T-helper 17 cell (primary cell): ENCODE results near the gene IFNW1. TPM values are rescaled to one million over a fixed set of nuclear protein-coding genes. Genes with fewer than 3 reads are reported as not detected.
"Not testable (repeated sequence)": the region's sequence is repeated elsewhere in the genome, so short reads cannot be mapped to it uniquely, and the experiment has no call there.

Experiments
- ATAC-seq: fragments of 150-1000 bp; cut with Tn5 transposase; 2 replicates; pipeline ENCODE4 v1.10.0; 2021; ENCODE audit warnings: mild to moderate bottlenecking, moderate library complexity
- DNase-seq, 3 donors: peaks; one replicate each; pipeline versions ENCODE4 v3.0.0 to v3.0.0-alpha.2; 2020 to 2021
- H3K9me3 ChIP-seq: one replicate; pipeline ENCODE4 v1.7.0; 2013; ENCODE audit warnings: low read length, mild to moderate bottlenecking; ENCODE audit not compliant: control insufficient read depth, poor library complexity, severe bottlenecking
- H3K27ac Mint-ChIP-seq: one replicate; pipeline ENCODE4 v1.8.0; 2022; ENCODE audit warnings: mild to moderate bottlenecking, moderate library complexity, mixed read lengths
- H3K27me3 Mint-ChIP-seq: one replicate; pipeline ENCODE4 v1.8.0; 2022; ENCODE audit warnings: mixed read lengths
- H3K36me3 Mint-ChIP-seq: one replicate; pipeline ENCODE4 v1.8.0; 2022; ENCODE audit warnings: low read depth, mixed read lengths
- H3K4me1 Mint-ChIP-seq: one replicate; pipeline ENCODE4 v1.8.0; 2022; ENCODE audit warnings: mild to moderate bottlenecking, mixed read lengths
- H3K4me3 Mint-ChIP-seq: one replicate; pipeline ENCODE4 v1.8.0; 2022; ENCODE audit warnings: mild to moderate bottlenecking, moderate library complexity, mixed read lengths
- total RNA-seq, 4 donors: library from RNA in 2 of 4; stranded (reverse) in 2 of 4; gene quantifications; one replicate each; pipeline ENCODE4 v1.2.3 and lab custom pipeline; 2022 to 2026

Gene IFNW1
- not detected for total RNA-seq
- total RNA-seq (lab: John Stamatoyannopoulos, UW): 0 reads per million in 2 donors

DNA sequence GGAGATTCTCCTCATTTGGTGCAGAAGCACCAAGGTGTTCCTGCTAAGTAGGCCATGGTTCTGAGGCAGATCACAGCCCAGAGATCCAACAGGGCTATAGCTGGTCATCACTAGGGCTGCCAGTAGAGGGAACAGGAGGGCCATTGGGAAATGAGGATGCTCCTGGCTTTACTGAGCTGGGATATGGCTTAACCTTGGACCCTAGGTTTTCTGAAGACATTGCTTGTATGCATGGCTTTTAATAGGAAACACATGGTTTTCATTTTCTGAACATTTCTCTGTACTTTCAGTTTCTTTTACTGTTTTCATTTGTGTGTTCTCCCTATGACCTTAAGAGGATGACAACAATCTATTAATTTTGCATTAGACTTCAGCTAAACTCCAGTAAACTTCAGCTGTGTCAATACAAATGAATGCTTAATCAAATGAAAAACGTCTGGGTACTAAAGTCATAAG is at the start of gene IFNW1:
TSS of gene IFNW1 (minus strand) at position 406 of the 456 bp plus-strand sequence. CDS start at position 144, 262 bp downstream.
- no peak within 1 kb of the TSS for H3K4me3 Mint-ChIP-seq

DNA sequence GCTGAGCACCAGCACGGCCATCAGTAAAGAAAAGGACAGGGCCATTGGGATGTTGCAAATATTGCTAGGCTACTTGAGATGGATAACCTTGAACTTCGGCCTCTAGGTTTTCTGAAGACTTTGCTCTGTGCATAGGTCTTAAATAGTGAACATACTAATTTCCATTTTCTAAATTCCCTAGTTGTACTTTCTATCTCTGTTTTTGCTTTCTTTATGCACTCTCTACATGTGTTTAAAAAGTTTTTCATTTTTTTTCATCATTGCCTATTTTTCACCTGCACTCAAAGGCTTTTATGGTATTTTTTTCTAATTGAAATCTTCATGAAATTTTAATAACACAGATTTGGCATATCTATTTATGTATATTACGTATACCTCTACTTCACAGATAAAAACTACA is 45.9 kb upstream of the IFNW1 start, which contains the start of gene IFNA4:
TSS of gene IFNA4 (minus strand) at position 101 of the 400 bp plus-strand sequence. CDS start at position 45, 56 bp downstream.
- not testable (repeated sequence) for H3K36me3 Mint-ChIP-seq, ATAC-seq, H3K4me1 Mint-ChIP-seq, DNase-seq, H3K27ac Mint-ChIP-seq, H3K9me3 ChIP-seq, H3K4me3 Mint-ChIP-seq, H3K27me3 Mint-ChIP-seq

More for the DNA sequence above, at the start of gene IFNW1:
- ATAC-seq (no peak), DNase-seq (no peak)
- H3K9me3 ChIP-seq: no peaks in the 10 kb centered on the region
- Mint-ChIP-seq H3K4me1 (peaks cover 16% of the 10 kb centered on the region), H3K36me3 (no peaks in the 10 kb centered on the region), H3K27ac (no peak within 1 kb of the TSS), H3K27me3 (peaks cover 5% of the 10 kb centered on the region)

DNA sequence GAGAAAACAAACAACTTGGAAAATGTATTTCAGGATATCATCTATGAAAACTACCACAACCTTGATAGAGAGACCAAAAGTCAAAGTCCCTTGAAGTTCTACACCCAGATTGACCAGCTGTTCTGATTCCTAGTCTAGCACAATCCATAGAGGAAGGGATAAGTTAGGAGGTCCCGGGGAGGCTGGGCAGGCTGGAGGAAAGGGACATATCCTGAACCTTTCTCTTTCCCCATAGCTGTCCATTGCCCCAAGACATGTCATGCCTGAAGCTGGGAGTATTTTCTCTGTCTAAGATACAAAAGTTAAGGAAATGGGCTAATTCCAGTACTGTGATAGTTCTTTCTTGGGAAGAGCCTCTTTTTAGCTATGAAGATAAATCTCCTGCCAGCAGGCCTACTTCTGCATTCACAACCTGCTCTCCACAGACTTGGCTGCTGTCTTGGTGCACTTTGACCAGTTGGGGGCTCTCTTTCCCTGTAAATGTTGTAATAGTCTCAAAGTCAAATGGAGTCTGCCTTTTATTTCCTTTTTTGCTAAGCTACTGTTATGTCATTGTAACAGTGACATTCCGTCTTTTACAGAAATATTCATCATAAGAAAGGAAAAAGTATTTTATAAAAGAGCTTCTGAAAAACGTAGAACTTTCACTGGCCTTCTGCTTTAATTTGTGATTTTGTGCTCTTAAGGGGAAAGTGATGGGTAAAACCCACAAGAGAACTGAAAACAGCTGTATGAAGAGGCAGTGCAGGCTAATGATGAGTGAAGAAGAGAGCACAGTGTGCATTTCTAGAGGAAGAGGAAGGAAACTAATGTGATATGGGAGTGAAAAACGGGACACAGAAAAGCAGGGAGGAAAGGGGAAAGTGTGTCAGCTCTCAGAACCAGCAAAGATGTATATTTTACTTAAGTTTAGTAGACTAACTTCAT is 41.4 kb upstream of the IFNW1 start:
- H3K36me3 Mint-ChIP-seq, H3K9me3 ChIP-seq, H3K27me3 Mint-ChIP-seq, DNase-seq, H3K4me3 Mint-ChIP-seq: not testable (repeated sequence)
- peak; percentile 87 for ATAC-seq
- peak overlapping the region; percentile 81 for H3K27ac Mint-ChIP-seq
- peaks cover 11% of the 10 kb centered on the region for H3K4me1 Mint-ChIP-seq

DNA sequence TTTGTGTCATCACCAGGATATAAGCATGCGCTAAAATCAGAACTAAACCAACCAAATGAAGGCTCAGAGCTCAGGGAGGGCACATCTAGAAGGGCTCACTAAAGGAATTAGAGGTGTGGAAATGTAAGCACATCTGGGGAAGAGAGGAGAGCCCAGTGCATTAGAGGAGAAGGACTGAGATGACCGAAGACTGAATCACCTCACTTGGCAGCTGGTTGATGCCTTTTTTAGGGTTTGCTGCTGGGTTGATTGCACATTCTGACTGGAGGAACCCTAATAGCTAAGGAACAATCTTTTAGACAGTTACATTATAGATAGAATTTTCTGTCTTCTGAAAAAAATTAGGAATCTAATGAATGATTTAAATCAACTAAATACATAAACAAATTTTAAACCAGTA is 33.0 kb upstream of the IFNW1 start:
- no peaks in the 10 kb centered on the region for H3K9me3 ChIP-seq
- no peak for ATAC-seq
- H3K27me3 Mint-ChIP-seq: peaks cover 7% of the 10 kb centered on the region
- H3K27ac Mint-ChIP-seq: no peak overlapping the region
- H3K36me3 Mint-ChIP-seq: peaks cover 2% of the 10 kb centered on the region
- H3K4me1 Mint-ChIP-seq: no peaks in the 10 kb centered on the region
- no peak for DNase-seq
- no peak overlapping the region for H3K4me3 Mint-ChIP-seq

DNA sequence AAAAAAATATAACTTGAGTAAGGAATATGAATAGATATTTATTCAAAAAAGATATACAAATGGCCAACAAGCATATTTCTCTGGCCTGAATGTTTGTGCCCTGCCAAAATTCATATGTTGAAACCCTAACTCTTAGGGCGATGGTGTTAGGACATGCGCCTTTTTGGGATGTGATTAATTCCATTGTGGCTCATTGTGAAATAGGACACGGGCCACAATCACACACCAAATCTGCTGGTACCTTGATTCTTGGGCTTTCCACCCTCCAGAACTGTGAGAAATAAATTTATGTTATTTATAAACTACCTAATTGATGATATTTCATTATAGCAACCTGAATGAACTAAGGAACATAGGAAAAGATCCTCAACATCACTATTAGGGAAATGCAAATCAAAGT is 30.5 kb upstream of the IFNW1 start:
- no peak overlapping the region for H3K4me3 Mint-ChIP-seq

DNA sequence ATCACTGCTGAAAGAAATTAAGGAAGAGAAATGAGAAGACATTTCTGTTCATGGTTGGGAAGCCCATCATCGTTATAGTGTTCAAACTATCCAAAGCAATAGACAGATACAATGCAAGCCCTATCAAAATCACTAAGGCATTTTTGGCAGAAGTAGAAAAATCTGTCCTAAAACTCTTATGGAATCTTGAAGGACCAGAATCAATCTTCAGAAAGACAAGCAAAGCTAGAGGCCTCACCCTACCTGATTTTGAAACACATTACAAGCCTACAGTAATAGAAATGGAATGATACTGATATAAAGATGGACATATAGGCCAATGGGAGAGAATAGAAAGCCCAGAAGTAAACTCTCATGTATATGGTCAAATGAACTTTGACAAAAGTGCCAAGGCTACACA is 29.7 kb upstream of the IFNW1 start:
- Mint-ChIP-seq H3K4me1 (no peaks in the 10 kb centered on the region), H3K4me3 (no peak overlapping the region), H3K27ac (no peak overlapping the region), H3K36me3 (no peaks in the 10 kb centered on the region), H3K27me3 (peaks cover 7% of the 10 kb centered on the region)
- no peaks in the 10 kb centered on the region for H3K9me3 ChIP-seq
- no peak for ATAC-seq
- no peak for DNase-seq

More for the DNA sequence above, 30.5 kb upstream of the IFNW1 start:
- no peaks in the 10 kb centered on the region for H3K9me3 ChIP-seq
- no peak for ATAC-seq
- no peaks in the 10 kb centered on the region for H3K4me1 Mint-ChIP-seq
- peaks cover under 1% of the 10 kb centered on the region for H3K36me3 Mint-ChIP-seq
- no peak overlapping the region for H3K27ac Mint-ChIP-seq
- H3K27me3 Mint-ChIP-seq: peaks cover 8% of the 10 kb centered on the region
- DNase-seq: no peak

DNA sequence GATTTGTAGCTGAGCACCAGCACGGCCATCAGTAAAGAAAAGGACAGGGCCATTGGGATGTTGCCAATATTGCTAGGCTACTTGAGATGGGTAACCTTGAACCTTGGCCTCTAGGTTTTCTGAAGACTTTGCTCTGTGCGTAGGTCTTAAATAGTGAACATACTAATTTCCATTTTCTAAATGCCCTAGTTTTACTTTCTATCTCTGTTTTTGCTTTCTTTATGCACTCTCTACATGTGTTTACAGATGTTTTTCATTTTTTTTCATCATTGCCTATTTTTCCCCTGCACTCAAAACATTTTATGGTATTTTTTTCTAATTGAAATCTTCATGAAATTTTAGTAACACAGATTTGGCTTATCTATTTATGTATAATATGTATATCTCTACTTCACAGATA is 24.9 kb upstream of the IFNW1 start, which contains the start of gene IFNA21:
TSS of gene IFNA21 (minus strand) at position 101 of the 400 bp plus-strand sequence. CDS start at position 53, 48 bp downstream.
- not testable (repeated sequence) for H3K4me3 Mint-ChIP-seq, H3K36me3 Mint-ChIP-seq, H3K27me3 Mint-ChIP-seq, H3K4me1 Mint-ChIP-seq, DNase-seq, H3K9me3 ChIP-seq, H3K27ac Mint-ChIP-seq, ATAC-seq

DNA sequence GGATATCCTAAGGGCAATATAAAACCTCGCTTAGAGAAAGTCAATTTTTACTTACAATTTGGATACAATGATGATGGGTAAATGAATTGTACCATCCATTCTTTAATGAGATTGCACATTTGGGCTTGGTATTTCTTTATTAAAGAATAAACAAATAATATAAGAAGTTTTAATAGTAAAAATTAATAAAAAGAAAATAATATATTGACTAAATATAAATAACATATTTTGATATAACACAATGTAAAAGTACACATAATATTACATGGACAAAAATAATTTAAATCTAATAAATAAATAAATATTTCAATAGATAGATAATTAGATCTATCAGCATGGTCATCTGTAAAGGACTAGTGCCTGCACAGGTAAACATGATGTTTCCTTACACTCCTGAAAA is 23.9 kb upstream of the IFNW1 start:
- Mint-ChIP-seq H3K4me1 (peaks cover 8% of the 10 kb centered on the region), H3K36me3 (no peaks in the 10 kb centered on the region), H3K27ac (no peak overlapping the region), H3K27me3 (peaks cover 7% of the 10 kb centered on the region), H3K4me3 (no peak overlapping the region)
- ATAC-seq: no peak
- H3K9me3 ChIP-seq: no peaks in the 10 kb centered on the region
- DNase-seq: no peak

DNA sequence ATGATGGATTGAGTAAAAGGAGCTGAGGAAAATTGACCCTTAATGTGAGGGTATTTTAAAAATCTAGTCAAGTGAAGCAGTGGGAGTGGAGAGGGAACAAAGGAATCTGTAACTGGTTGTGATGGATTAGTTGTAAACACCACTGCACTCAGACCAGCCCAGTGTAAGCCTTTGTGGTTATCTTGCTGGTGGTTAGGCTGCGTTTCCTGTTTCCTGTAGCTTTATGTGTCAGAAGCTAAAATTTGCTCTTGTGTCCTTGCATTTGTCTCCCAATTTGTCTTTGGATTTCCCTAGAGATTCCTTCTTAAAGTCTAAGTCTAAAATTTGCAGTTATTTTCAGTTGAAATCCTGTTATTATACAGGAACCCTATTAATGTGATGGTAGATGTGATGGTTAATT is 18.5 kb upstream of the IFNW1 start:
- no peaks in the 10 kb centered on the region for H3K9me3 ChIP-seq
- H3K4me3 Mint-ChIP-seq: peak overlapping the region; percentile 75
- H3K36me3 Mint-ChIP-seq: no peaks in the 10 kb centered on the region
- no peaks in the 10 kb centered on the region for H3K27me3 Mint-ChIP-seq
- H3K4me1 Mint-ChIP-seq: peaks cover 18% of the 10 kb centered on the region
- ATAC-seq (peak; percentile 64), DNase-seq (no peak)
- peak overlapping the region; percentile 14 for H3K27ac Mint-ChIP-seq

DNA sequence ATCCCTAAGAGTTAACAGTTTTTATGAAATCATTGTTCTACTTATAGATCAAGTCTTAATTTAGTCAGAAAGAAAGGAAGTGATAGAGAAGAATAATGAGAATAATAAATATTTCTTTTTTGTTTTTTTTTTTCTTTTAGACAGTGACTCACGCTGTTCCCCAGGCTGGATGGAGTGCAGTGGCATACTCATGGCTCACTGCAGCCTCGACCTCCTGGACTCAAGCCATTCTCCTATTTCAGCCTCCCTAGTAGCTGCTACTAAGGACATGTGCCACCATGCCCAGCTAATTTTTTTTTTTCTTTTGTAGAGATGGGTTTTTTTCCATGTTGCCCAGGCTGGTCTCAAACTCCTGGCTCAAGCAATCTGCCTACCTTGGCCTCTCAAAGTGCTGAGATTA is 13.9 kb upstream of the IFNW1 start:
- Mint-ChIP-seq H3K27ac (no peak overlapping the region), H3K27me3 (peaks cover 5% of the 10 kb centered on the region), H3K36me3 (no peaks in the 10 kb centered on the region), H3K4me3 (no peak overlapping the region), H3K4me1 (peaks cover 15% of the 10 kb centered on the region)
- ATAC-seq: no peak
- no peaks in the 10 kb centered on the region for H3K9me3 ChIP-seq
- no peak for DNase-seq

DNA sequence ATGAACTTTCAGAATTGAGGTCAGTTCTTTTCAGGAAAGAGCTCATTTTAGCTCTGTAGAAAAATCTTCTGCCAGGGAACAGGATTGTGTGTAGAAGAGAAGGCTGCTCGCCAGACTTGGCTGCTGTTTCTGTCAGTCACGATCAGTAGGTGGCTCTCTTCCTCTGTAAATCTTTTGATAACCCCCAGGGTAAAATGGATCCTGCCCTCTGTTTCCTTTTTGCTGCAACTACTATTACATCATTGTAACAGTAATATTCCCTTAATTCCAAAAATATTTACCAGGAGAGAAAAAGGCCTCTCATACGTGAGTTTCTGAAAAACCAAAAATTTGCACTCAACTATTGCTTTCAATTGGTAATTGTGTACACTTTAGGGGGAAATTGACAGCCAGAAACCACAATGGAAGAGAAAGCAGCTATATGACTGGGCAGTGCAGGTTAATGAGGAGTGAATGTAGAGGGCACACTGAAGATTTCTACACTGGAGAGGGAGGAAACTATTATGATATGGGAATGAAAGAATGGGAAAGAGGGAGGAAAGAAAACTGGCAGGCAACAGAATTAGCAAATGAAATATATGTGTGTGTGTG is 12.5 kb upstream of the IFNW1 start:
- ATAC-seq (no peak), DNase-seq (no peak)
- H3K9me3 ChIP-seq: no peaks in the 10 kb centered on the region
- H3K4me1 Mint-ChIP-seq: peaks cover 7% of the 10 kb centered on the region
- H3K36me3 Mint-ChIP-seq: no peaks in the 10 kb centered on the region
- H3K4me3 Mint-ChIP-seq: no peak overlapping the region
- H3K27me3 Mint-ChIP-seq: peaks cover 5% of the 10 kb centered on the region
- H3K27ac Mint-ChIP-seq: no peak overlapping the region

DNA sequence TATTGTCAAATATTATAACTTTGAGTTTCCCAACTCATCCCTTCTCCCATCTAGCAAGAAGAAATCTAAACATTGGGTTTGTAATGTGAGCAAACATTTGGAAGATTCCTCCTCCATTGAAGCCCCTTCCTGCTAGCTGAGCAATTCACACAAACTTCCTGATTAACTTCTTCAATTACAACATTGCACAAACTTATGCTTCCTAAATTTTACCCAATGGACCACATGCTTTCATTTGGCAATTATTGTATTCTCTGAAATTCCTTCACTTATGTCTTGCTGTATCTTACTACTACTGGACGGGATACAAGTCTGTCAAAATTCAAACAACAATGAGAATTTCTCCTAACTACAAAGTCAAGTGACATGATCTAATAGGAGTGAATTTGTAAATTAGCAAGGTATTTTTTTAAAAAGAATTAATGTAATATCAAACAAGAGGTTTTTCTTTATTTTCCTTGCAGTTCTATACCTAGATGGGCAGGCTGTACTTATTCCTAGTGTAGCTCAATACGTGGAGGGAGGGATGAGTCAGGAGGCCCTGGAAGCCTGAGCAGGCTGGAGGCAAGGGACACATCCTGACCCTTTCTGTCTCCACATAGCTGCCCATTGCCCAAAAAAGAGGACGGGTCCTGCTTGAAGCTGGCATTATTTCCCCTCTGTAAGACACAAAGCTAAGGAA is 11.8 kb upstream of the IFNW1 start:
- no peak overlapping the region for H3K4me3 Mint-ChIP-seq
- no peak for ATAC-seq
- H3K36me3 Mint-ChIP-seq: no peaks in the 10 kb centered on the region
- no peaks in the 10 kb centered on the region for H3K9me3 ChIP-seq
- no peak for DNase-seq
- peaks cover 5% of the 10 kb centered on the region for H3K4me1 Mint-ChIP-seq
- H3K27ac Mint-ChIP-seq: no peak overlapping the region
- peaks cover 5% of the 10 kb centered on the region for H3K27me3 Mint-ChIP-seq

DNA sequence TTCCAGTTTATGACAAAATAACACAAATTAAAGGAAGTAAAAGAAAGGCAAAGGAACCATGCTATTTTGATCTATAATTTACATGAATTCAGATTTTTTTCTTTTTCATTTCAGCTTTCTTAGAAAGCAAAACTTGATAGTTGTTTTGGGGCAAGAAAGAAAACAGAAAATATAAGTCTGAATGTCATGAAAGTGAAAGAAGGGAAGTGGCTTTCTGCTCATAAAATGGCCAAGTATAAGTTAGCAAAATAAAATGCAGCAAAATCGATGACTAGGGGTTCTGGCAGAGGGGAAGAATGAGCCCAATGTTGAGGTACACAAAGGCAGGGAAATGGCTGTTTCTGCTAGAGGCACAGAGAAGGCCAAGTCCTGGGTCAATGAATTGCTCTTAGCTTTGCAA is 3.0 kb upstream of the IFNW1 start:
- Mint-ChIP-seq H3K27ac (peak overlapping the region; percentile 54), H3K36me3 (no peaks in the 10 kb centered on the region), H3K27me3 (no peaks in the 10 kb centered on the region), H3K4me1 (peaks cover 16% of the 10 kb centered on the region), H3K4me3 (peak overlapping the region; percentile 22)
- no peak for DNase-seq
- ATAC-seq: no peak
- no peaks in the 10 kb centered on the region for H3K9me3 ChIP-seq
